GM18505 (cell line): Measurements from ENCODE around the gene PCNT.
"Not testable (repeated sequence)": the region's sequence is repeated elsewhere in the genome, so short reads cannot be mapped to it uniquely, and the experiment has no call there.

ENCODE experiments used
- ATAC-seq: cut with Tn5 transposase; IDR thresholded peaks from one replicate; pipeline ENCODE4 v1.9.1; 2021; ENCODE audit not compliant: unreplicated experiment
- POLR2A ChIP-seq: IDR thresholded peaks from 4 replicates; pipeline ENCODE4 v1.6.1; 2011; ENCODE audit warnings: borderline replicate concordance; ENCODE audit not compliant: insufficient read depth, insufficient read length; ENCODE audit errors: extremely low read depth

PCNT gene

DNA sequence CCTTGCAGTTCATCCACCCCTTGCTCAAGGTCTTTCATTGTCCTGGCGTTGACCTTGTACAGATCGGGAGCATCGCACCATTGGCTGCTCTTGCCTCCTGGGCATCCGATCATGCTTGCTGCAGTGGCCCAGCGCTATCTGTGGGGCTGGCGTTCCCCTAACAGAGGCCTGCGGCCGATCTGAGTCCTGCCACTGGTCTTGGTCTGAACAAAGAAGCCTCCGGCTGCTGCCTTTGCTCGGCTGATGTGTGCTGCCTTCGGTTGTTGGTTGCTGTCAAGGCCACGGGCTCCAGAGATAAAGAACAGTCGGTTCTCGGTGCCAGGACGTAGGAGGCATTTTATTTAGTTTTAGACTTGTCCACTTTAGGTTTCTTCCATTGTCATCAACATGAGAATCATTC is 39.0 kb downstream of the PCNT start:
- no peak for TF ChIP-seq POLR2A
- ATAC-seq = no peak

DNA sequence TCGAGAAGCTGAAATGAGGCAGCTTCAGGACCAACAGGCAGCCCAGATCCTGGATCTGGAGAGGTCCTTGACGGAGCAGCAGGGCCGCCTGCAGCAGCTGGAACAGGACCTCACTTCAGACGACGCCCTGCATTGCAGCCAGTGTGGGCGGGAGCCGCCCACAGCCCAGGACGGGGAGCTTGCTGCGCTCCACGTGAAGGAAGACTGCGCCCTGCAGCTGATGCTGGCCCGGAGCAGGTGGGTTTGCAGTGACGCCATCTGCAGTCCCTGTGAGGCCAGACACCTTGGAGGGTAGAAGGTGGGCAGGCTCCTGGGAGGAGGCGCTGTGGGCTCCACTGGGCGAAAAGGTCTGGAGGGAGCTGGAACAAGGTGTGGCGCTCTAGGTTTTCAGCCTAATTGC is 39.7 kb downstream of the PCNT start:
- no peak for TF ChIP-seq POLR2A
- ATAC-seq = no peak

- TF ChIP-seq POLR2A = no peak
- ATAC-seq = no peak
Observed at GRCh38 chr21:46366091-46366490, 42.1 kb downstream of the PCNT start.

- no peak for ATAC-seq
Observed at GRCh38 chr21:46366561-46366960, 42.6 kb downstream of the PCNT start.

GRCh38 chr21:46366966-46367365 is 43.0 kb downstream of the PCNT start:
- TF ChIP-seq POLR2A = no peak
- no peak for ATAC-seq

More at GRCh38 chr21:46366561-46366960, 42.6 kb downstream of the PCNT start:
- no peak for TF ChIP-seq POLR2A

DNA sequence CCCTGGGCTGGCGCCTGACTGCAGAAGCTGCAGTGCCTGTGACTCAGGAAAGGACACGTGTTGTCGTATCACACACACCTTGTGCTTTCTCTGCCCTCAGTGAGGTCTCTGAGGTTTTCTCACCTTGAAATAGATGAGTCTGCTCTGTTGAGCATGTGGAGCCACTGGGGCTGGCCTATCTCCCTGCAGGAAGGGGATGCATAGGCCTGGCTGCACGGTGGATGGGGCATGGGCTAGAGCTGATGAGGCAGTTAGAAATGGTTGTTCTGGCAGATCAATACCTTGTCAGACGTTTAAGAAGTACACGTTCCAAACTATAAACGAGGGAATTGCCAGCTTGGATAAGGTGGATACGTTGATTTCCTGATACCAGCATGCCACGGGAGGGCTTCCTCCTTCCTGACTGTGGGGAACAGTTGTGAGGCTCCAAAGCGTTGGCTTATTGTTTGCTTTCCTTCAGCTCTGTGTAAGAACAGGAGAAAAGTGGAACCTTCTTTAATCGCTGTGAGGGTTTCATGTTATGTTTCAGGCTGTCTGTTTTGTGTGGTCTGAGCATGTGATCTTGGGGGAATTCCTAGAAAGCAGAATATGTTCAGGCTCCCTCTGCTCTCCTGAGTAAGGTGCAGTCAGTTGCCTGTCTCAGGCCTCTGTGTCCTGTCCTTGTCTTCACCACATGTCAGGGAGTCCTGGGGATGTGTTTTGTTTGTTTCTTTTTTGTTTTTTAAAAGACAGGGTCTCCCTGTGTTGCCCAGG is 44.8 kb downstream of the PCNT start:
- peak; percentile 49 for ATAC-seq
- TF ChIP-seq POLR2A = peak; percentile 64

DNA sequence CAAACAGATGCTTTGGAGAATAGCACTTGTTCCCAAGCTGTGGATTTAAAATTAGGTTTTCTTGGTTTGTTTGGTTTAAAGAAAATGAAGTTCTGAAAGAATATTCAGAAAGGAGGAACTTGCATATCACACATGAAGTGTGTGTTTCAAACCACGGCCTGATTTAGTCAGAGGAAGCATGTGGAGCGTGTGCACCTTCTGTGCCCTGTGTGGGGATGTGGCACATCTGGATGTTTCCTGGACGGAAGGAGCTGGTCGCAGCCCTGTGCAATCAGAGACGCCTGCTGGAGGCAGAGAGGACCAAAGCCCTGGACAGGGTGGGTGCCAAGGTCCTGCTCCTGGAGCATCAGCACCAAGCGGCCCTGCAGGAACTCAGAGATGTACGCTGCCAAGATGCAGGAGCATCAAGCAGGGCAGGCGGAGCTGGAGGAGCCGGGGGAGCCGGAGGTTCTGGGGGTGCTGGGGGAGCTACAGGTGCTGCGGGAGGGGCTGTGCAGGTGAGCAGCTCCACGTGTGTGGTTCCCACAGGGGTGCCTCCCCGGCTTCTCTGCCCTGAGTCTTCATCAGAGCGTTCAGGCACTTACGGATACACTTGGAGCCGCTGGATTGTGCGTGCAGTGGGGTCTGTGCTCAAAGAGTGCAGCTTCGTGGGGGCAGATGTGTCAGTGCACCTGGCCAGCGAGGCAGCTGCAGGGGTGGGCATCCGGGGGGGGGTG is 45.7 kb downstream of the PCNT start:
- TF ChIP-seq POLR2A = no peak

GRCh38 chr21:46371204-46372013 is 47.5 kb downstream of the PCNT start:
- no peak for TF ChIP-seq POLR2A
- ATAC-seq = no peak

More for the DNA sequence above, 45.7 kb downstream of the PCNT start:
- no peak for ATAC-seq

- TF ChIP-seq POLR2A = no peak
- no peak for ATAC-seq
Observed at GRCh38 chr21:46372014-46372485, 48.1 kb downstream of the PCNT start.

DNA sequence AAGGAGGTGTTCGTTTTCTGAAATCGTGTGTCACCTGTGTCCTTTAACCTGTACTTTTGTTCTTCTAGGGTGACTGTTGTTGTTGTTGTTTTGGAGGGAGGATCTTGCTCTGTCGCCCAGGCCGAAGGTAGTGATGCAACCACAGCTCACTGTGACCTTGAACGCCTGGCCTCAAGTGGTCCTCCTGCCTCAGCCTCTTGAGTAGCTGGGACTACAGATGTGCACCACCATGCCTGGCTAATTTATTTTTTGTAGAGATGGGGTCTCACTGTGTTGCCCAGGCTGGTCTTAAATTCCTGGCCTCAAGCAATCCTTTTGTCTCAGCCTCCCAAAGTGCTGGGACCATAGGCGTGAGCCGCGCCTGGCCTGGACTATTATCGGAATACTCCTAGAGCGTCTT is 49.0 kb downstream of the PCNT start:
- not testable (repeated sequence) for ATAC-seq

GRCh38 chr21:46374761-46375389 is 50.9 kb downstream of the PCNT start:
- TF ChIP-seq POLR2A = no peak
- no peak for ATAC-seq

DNA sequence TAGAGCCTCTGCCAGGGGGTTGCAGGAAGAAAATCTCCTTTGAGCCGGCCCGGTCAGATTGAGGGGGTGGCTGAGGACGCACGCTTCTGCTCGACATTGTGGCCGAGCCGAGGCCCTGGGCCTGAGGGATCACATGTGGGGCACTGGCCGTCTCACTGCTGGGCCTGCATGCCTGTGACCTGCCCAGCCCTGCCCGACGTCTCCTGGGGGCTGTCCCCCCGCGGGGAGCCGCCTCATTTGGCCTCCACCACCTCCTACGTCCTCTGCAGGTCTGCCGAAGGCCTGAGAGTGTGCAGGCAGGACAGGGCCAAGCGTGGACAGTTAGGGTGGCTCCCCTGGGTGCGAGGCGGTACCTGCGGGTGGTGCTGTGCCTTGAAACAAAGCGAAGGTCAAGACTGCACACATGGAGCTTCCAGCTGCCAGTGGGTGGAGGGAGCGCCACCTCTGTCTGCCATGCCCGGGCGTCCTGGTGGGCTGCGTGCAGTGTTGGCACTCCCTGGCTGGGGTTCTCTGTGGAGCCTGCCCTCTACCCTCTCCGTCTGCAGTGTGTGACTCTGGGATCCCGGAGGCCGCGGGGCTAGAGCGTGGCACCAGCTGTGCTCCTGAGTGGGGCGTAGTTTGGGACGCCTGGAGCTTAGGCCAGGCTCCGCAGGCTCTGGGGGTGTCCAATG is 51.7 kb downstream of the PCNT start:
- no peak for TF ChIP-seq POLR2A
- no peak for ATAC-seq
